Transverse colon (tissue), 4 donors: ENCODE data around the gene SPINK14.

ENCODE experiments used
- EP300 ChIP-seq: sonication (generic); formaldehyde crosslinking; IDR thresholded peaks from one replicate; pipeline ENCODE4 v1.6.1; 2017; ENCODE audit warnings: antibody characterized with exemption, low read depth
- POLR2A ChIP-seq: fragments of 450-650 bp; IDR thresholded peaks from one replicate; pipeline ENCODE4 v1.6.1; 2016; ENCODE audit warnings: antibody characterized with exemption, mild to moderate bottlenecking, moderate library complexity
- POLR2AphosphoS5 ChIP-seq, 3 donors: sonication (generic); formaldehyde crosslinking; IDR thresholded peaks; one replicate each; pipeline ENCODE4 v1.6.1; 2016; ENCODE audit warnings: antibody characterized with exemption in 3 of 3
- TF ChIP-seq, protein P1 (sequence below), 5 experiments: fragments of 200-600 bp in 3 of 5; fragments of 450-650 bp in 2 of 5; sonication (generic) in 3 of 5; IDR thresholded peaks; 1 replicate in 2 of 5; 2 replicates in 3 of 5; pipeline ENCODE4 v1.5.1; 2016 to 2017; ENCODE audit warnings: antibody characterized with exemption in 5 of 5, inconsistent platforms in 3 of 5, mild to moderate bottlenecking in 2 of 5, moderate library complexity in 1 of 5

GRCh38 chr5:148146487-148146886 is 21.9 kb upstream of the SPINK14 start:
- TF ChIP-seq EP300, result no peak
- TF ChIP-seq, protein P1, sequence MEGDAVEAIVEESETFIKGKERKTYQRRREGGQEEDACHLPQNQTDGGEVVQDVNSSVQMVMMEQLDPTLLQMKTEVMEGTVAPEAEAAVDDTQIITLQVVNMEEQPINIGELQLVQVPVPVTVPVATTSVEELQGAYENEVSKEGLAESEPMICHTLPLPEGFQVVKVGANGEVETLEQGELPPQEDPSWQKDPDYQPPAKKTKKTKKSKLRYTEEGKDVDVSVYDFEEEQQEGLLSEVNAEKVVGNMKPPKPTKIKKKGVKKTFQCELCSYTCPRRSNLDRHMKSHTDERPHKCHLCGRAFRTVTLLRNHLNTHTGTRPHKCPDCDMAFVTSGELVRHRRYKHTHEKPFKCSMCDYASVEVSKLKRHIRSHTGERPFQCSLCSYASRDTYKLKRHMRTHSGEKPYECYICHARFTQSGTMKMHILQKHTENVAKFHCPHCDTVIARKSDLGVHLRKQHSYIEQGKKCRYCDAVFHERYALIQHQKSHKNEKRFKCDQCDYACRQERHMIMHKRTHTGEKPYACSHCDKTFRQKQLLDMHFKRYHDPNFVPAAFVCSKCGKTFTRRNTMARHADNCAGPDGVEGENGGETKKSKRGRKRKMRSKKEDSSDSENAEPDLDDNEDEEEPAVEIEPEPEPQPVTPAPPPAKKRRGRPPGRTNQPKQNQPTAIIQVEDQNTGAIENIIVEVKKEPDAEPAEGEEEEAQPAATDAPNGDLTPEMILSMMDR (IDR thresholded peaks at IDR 0.05), result no peak
- no peak for TF ChIP-seq POLR2A
- TF ChIP-seq POLR2AphosphoS5 (IDR thresholded peaks at IDR 0.05), result no peak
